HL-60/S4 treated with phorbol 12-myristate 13-acetate at 8.2 ng/mL for 4 days and 3 days (cell line): ENCODE measurements around the gene HAGH.
"Not testable (repeated sequence)": the region's sequence is repeated elsewhere in the genome, so short reads cannot be mapped to it uniquely, and the experiment has no call there.

Source experiments
- in situ Hi-C: fragments of 300-500 bp; cut with MboI; formaldehyde crosslinking; loops from 2 replicates; pipeline ENCODE4 v1.15.0; 2022; ENCODE audit warnings: low sequenced_read_pairs

Gene HAGH

DNA sequence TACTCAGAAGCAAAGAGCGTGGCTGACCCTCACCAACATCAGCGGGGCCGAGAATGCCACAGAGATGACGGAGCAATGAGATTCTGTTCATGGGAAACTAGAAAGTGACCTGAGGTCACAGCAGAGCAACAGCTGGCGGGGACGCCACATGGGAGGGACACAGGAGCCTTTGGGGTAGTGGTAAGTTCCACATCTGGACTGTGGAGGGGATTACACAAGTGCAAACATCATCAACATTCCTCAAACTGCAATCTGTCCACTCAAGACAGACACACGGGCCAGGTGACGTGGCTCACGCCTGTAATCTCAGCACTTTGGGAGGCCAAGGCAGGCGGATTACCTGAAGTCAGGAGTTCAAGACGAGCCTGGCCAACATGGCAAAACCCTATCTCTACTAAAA, 11.2 kb downstream of the HAGH start:
- in situ Hi-C loops, result no loop called here

DNA sequence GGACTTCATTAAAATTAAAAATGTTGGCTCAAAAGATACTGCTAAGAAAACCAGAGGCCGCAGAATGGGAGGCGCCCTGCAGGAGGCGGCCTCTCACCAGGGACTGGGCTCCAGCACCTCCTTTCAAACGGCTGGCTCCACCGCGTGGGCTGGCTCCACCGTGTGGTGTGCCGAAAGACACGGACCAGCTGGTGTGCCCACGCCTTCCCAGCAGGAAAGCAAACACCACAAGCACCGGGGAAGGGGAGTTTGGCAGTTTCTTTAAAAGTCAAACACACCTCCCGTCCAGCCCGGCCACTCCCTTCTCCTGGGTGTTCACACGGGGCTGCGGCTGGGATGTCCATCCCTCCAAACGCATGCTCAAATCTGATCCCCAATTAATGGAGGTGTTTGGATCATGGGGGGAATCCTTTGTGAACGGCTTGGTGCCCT, 13.9 kb downstream of the HAGH start:
- in situ Hi-C loops, result no loop called here

GRCh38 chr16:1810536-1810935, 16.1 kb downstream of the HAGH start:
- in situ Hi-C loops, result no loop called here

GRCh38 chr16:1810106-1810505, 16.5 kb downstream of the HAGH start:
- in situ Hi-C loops, result no loop called here

DNA sequence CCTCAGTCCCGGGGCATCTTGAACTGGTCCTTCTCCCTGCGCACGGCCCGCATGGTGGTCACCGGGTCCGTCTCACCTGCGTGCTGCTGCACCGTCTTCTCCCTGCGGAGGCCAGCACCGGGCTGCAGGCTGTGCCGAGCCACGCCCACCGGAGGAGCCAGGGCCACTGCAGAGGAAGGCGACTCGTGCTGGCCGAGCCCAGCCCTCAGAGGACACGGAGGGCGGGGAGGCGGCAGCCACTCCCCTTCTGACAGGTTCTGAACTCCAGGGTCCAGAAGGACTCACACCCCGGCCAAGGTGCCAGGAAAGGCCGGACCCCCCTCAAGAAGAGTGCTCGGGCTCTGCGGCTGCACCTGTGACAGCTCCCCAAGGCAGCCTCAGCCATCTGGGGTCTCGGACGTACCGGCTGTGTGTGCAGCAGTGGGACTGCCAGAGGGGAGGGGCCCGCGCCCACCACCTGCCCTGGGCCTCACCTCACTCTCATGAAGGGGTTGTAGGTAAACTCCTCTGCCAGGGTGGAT, 17.3 kb downstream of the HAGH start:
- in situ Hi-C loops, result no loop called here

- in situ Hi-C loops, result no loop called here
These were observed 17.9 kb downstream of the HAGH start for GRCh38 chr16:1808691-1809090.

DNA sequence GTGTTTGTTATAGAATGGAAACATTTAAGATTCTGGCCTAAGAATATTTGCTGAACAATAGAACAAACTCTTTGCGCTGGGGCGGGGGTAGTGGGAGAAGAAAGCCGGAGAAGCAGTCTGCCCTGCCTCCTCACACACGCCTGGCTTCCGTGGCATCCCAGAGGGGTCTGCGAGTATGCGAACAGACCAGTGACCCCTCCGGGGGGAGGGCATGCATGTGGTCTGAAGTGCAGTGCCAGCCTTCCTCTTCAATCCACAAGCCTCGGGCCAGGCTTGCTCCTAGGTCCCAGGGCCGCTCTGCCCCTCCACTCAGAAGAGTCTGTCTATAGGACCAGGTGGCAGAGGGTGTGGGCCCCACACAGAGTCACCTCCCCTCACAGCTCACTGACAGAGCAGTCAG, 19.0 kb downstream of the HAGH start:
- in situ Hi-C loops, result no loop called here

DNA sequence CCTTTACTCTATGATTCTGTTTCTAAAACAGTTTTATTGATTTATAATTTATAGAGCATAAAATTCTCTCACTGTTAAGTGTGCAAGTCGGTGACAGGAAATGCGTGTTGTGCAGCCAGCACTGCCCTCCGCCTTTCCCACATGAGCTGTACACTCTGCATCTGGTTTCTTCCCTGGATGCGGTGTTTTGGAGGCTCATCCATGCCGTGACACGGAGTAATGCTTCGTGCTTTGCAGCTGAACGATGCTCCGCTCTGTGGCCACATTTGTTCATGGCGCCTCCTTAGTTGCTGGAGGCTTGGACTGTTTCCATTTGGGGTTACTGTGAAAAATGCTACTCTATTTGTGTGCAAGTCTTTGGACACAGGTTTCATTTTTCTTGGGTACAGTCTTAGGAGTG, 25.9 kb downstream of the HAGH start:
- in situ Hi-C loops, result no loop called here

GRCh38 chr16:1799263-1799662, 27.4 kb downstream of the HAGH start:
- in situ Hi-C loops, result not testable (repeated sequence)

DNA sequence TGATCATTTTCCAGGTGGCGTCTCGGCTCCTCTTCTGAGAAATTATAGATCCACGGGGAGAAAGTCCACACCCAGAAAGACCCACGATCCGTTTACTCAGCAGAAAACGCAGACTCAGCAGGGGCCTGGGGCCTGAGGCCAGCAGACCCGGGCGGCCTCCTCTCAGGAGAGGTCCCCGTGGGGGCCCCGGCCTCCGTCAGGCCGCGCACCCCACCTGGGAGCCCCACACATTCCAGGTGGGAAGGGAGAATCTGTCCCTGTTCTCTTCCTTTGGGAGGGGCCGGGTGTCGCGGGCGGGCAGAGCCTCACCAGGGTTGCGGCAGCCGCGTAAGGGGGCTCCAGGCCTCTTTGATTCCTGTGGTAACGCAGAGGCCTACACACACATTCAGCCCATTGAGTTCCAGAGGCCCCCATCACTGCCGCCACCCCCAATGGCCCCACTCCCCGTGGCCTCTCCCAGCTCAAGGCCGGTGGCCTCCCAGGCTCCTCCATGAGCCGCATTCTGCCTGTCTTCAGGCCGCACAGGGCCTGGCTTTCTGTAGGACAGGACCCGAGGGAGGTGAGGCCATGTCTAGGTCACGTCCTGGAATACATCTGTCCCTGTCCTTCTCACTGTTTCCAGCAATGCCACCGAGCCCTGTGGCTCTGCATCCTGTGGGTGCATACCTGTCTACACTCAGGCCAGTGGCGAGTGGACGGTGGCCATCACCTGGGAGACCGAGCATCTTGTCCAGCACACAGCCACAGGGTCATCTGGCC, 31.5 kb downstream of the HAGH start:
- in situ Hi-C loops, result no loop called here

- in situ Hi-C loops, result no loop called here
These were observed 32.3 kb downstream of the HAGH start for GRCh38 chr16:1794221-1794871.

GRCh38 chr16:1793578-1794220, 32.9 kb downstream of the HAGH start, which contains the start of gene IGFALS:
Gene IGFALS, minus strand, starts transcription at chr16:1793705. Its CDS starts 53 bp downstream, at chr16:1793652.
- in situ Hi-C loops, result no loop called here

GRCh38 chr16:1792836-1793577, 33.6 kb downstream of the HAGH start:
- in situ Hi-C loops, result no loop called here

- in situ Hi-C loops, result no loop called here
These were observed 34.4 kb downstream of the HAGH start for GRCh38 chr16:1791943-1792812.

DNA sequence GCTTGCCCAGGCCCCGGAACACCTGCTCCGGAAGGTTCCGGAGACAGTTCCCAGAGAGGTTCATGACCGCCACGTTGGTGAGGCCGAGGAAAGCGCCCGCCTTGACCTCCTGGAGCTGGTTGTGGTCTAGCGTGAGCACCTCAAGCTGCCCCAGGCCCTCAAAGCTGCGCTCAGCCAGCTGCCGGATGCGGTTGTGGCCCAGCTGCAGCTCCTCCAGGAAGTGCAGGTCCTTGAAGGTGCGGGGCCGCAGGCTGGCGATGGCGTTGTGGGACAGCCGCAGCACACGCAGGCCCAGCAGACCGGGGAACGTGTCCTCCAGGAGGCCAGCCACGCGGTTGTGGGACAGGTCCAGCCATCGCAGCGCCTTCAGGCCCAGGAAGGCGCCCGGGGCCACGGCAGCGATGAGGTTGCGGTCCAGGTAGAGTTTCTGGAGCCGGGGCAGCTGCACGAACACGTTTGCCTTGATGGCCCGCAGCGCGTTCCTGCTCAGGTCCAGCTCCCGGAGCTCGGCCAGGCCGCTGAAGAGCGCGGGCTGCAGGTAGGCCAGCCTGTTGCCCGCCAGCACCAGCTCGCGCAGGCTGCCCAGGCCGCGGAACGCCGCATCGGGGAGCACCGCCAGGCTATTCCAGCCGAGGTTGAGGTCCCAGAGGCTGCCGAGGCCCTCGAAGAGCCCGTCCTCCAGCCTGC, 35.2 kb downstream of the HAGH start:
- in situ Hi-C loops, result no loop called here

GRCh38 chr16:1790611-1791255, 35.9 kb downstream of the HAGH start:
- in situ Hi-C loops, result no loop called here

GRCh38 chr16:1790261-1790610, 36.4 kb downstream of the HAGH start:
- in situ Hi-C loops, result no loop called here

- in situ Hi-C loops, result no loop called here
These were observed 37.0 kb downstream of the HAGH start for GRCh38 chr16:1789643-1790045.

GRCh38 chr16:1788708-1789100, 37.9 kb downstream of the HAGH start:
- in situ Hi-C loops, result no loop called here
